NB4 (cell line): ENCODE measurements around the gene ICE2.

Experiments
- DNase-seq: peaks from one replicate; pipeline ENCODE4 v3.0.0; 2010; ENCODE audit warnings: low read depth
- H3K4me3 ChIP-seq: one replicate; pipeline ENCODE4 v1.5.1; 2011; ENCODE audit warnings: mild to moderate bottlenecking, low read depth, low read length, moderate library complexity
- MAX ChIP-seq: IDR thresholded peaks from 2 replicates; pipeline ENCODE4 v1.6.1; 2011; ENCODE audit warnings: low read depth, low read length
- MYC ChIP-seq: IDR thresholded peaks from 2 replicates; pipeline ENCODE4 v1.6.1; 2011; ENCODE audit warnings: low read depth, low read length
- POLR2A ChIP-seq: IDR thresholded peaks from 2 replicates; pipeline ENCODE4 v1.6.1; 2011; ENCODE audit warnings: mild to moderate bottlenecking; ENCODE audit not compliant: insufficient read length; ENCODE audit errors: extremely low read depth
- TF ChIP-seq, protein P1 (sequence below): IDR thresholded peaks from one replicate; pipeline ENCODE4 v1.5.1; 2012; ENCODE audit warnings: low read depth, low read length

ICE2 gene

GRCh38 chr15:60507596-60508424 lies 28.9 kb upstream of the ICE2 start:
- no peak overlapping the region for H3K4me3 ChIP-seq
- peak; percentile 67 for DNase-seq
- TF ChIP-seq MAX: peak; percentile 63
- TF ChIP-seq POLR2A: no peak
- TF ChIP-seq, protein P1, sequence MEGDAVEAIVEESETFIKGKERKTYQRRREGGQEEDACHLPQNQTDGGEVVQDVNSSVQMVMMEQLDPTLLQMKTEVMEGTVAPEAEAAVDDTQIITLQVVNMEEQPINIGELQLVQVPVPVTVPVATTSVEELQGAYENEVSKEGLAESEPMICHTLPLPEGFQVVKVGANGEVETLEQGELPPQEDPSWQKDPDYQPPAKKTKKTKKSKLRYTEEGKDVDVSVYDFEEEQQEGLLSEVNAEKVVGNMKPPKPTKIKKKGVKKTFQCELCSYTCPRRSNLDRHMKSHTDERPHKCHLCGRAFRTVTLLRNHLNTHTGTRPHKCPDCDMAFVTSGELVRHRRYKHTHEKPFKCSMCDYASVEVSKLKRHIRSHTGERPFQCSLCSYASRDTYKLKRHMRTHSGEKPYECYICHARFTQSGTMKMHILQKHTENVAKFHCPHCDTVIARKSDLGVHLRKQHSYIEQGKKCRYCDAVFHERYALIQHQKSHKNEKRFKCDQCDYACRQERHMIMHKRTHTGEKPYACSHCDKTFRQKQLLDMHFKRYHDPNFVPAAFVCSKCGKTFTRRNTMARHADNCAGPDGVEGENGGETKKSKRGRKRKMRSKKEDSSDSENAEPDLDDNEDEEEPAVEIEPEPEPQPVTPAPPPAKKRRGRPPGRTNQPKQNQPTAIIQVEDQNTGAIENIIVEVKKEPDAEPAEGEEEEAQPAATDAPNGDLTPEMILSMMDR: peak; percentile 86

DNA sequence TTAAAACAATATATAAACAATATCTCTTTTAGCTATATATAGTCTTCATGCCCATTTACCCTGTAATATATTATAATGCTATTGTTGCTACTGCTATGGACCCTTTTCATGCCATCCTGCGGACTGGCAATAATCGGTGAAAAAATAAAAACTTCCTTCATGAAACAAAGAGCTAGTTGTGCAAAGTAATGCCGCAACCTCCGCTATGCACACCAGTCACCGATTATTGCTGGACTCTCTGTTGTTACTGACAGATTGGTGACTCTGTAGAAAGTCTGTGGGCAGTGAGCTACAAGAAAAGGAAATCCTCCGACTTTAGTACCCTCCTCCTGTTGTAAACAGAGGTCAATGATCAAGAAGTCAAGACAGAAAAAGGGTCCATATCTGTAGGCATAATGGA lies 17.9 kb upstream of the ICE2 start:
- TF ChIP-seq, protein P1: no peak
- no peak for TF ChIP-seq POLR2A
- no peak for TF ChIP-seq MAX
- no peak for TF ChIP-seq MYC
- no peak overlapping the region for H3K4me3 ChIP-seq
- DNase-seq: no peak

DNA sequence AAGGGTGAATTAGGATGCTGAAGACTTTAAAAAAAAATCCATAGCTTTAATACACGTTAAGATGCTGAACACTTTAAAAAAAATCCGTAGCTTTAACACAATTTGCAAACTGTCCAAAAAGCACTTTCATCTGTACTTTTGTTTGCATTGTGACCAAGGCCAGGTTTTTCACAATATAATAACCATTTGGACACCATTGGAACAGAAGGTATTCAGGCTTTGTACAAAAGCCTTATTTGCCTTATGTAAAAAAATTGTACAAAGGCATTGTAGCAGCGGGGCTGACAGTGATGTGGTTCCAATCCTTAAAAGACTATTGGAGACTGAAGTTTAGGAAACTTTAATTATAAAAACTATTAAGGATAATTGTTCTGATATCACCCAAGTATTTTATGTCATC lies 15.2 kb upstream of the ICE2 start:
- no peak for TF ChIP-seq MAX
- TF ChIP-seq, protein P1: no peak
- no peak for TF ChIP-seq POLR2A
- TF ChIP-seq MYC: no peak
- no peak for DNase-seq
- no peak overlapping the region for H3K4me3 ChIP-seq

- no peak overlapping the region for H3K4me3 ChIP-seq
- no peak for TF ChIP-seq POLR2A
- no peak for TF ChIP-seq MAX
- TF ChIP-seq, protein P1: no peak
- no peak for TF ChIP-seq MYC
- no peak for DNase-seq
Observed at GRCh38 chr15:60493166-60493565, 14.2 kb upstream of the ICE2 start.

- no peak overlapping the region for H3K4me3 ChIP-seq
- DNase-seq: no peak
- TF ChIP-seq, protein P1: no peak
- TF ChIP-seq MAX (no peak), POLR2A (no peak)
Observed at GRCh38 chr15:60486742-60487141, 7.8 kb upstream of the ICE2 start.
